Testis (tissue), 2 donors: ENCODE data around the gene C16orf54.

Source experiments
- POLR2A ChIP-seq: fragments of 450-650 bp; IDR thresholded peaks from one replicate; pipeline ENCODE4 v1.6.1; 2017; ENCODE audit warnings: antibody characterized with exemption, mild to moderate bottlenecking, moderate library complexity
- TF ChIP-seq, protein P1 (sequence below), 3 experiments: fragments of 450-650 bp in 2 of 3; fragments of 200-600 bp in 1 of 3; sonication (generic) in 1 of 3; IDR thresholded peaks; one replicate each; pipeline ENCODE4 v1.5.1; 2016 to 2019; ENCODE audit warnings: antibody characterized with exemption in 3 of 3, mild to moderate bottlenecking in 2 of 3, moderate library complexity in 1 of 3

GRCh38 chr16:29770250-29770929 is 24.6 kb upstream of the C16orf54 start:
- TF ChIP-seq, protein P1, sequence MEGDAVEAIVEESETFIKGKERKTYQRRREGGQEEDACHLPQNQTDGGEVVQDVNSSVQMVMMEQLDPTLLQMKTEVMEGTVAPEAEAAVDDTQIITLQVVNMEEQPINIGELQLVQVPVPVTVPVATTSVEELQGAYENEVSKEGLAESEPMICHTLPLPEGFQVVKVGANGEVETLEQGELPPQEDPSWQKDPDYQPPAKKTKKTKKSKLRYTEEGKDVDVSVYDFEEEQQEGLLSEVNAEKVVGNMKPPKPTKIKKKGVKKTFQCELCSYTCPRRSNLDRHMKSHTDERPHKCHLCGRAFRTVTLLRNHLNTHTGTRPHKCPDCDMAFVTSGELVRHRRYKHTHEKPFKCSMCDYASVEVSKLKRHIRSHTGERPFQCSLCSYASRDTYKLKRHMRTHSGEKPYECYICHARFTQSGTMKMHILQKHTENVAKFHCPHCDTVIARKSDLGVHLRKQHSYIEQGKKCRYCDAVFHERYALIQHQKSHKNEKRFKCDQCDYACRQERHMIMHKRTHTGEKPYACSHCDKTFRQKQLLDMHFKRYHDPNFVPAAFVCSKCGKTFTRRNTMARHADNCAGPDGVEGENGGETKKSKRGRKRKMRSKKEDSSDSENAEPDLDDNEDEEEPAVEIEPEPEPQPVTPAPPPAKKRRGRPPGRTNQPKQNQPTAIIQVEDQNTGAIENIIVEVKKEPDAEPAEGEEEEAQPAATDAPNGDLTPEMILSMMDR (IDR thresholded peaks at IDR 0.05) = no peak
- no peak for TF ChIP-seq POLR2A
